Measurements from ENCODE around the gene KLHL2.
"Not testable (repeated sequence)": the region's sequence is repeated elsewhere in the genome, so short reads cannot be mapped to it uniquely, and the experiment has no call there.

KLHL2 gene

GRCh38 chr4:165236852-165237251 lies 29.5 kb downstream of the KLHL2 start:
- DNase-seq = not testable (repeated sequence)

- DNase-seq = not testable (repeated sequence)
Measured at GRCh38 chr4:165238041-165238640, 30.8 kb downstream of the KLHL2 start.

- DNase-seq = not testable (repeated sequence)
Measured at GRCh38 chr4:165240761-165241160, 33.4 kb downstream of the KLHL2 start.

- not testable (repeated sequence) for DNase-seq
Measured at GRCh38 chr4:165244148-165244547, 36.8 kb downstream of the KLHL2 start.

- not testable (repeated sequence) for DNase-seq
Measured at GRCh38 chr4:165244587-165245186, 37.3 kb downstream of the KLHL2 start.

- DNase-seq = no peak
Measured at GRCh38 chr4:165248102-165248501, 40.7 kb downstream of the KLHL2 start.

GRCh38 chr4:165248904-165249303 lies 41.5 kb downstream of the KLHL2 start:
- DNase-seq = not testable (repeated sequence)

- not testable (repeated sequence) for DNase-seq
Measured at GRCh38 chr4:165254771-165255170, 47.4 kb downstream of the KLHL2 start.

- DNase-seq = peak; percentile 9
Measured at GRCh38 chr4:165255439-165255838, 48.1 kb downstream of the KLHL2 start.

GRCh38 chr4:165256074-165256659 lies 48.8 kb downstream of the KLHL2 start:
- not testable (repeated sequence) for DNase-seq

GRCh38 chr4:165259776-165260175 lies 52.4 kb downstream of the KLHL2 start:
- DNase-seq = not testable (repeated sequence)

GRCh38 chr4:165262306-165262705 lies 54.9 kb downstream of the KLHL2 start:
- not testable (repeated sequence) for DNase-seq

- not testable (repeated sequence) for DNase-seq
Measured at GRCh38 chr4:165263466-165263865, 56.1 kb downstream of the KLHL2 start.

GRCh38 chr4:165269931-165270330 lies 62.6 kb downstream of the KLHL2 start:
- not testable (repeated sequence) for DNase-seq

GRCh38 chr4:165273443-165273842 lies 66.1 kb downstream of the KLHL2 start:
- DNase-seq = not testable (repeated sequence)

- DNase-seq = not testable (repeated sequence)
Measured at GRCh38 chr4:165275357-165275756, 68.0 kb downstream of the KLHL2 start.

- not testable (repeated sequence) for DNase-seq
Measured at GRCh38 chr4:165279531-165279930, 72.2 kb downstream of the KLHL2 start.

- DNase-seq = not testable (repeated sequence)
Measured at GRCh38 chr4:165284697-165285096, 77.3 kb downstream of the KLHL2 start.

- DNase-seq = not testable (repeated sequence)
Measured at GRCh38 chr4:165286619-165287340, 79.4 kb downstream of the KLHL2 start.

- no peak for DNase-seq
Measured at GRCh38 chr4:165288226-165288625, 80.9 kb downstream of the KLHL2 start.

- DNase-seq = no peak
Measured at GRCh38 chr4:165288639-165289422, 81.5 kb downstream of the KLHL2 start.

- no peak for DNase-seq
Measured at GRCh38 chr4:165289423-165289785, 82.0 kb downstream of the KLHL2 start.

GRCh38 chr4:165293061-165293460 lies 85.7 kb downstream of the KLHL2 start:
- no peak for DNase-seq
